Ovary (tissue), 9 donors: ENCODE data around the gene PRSS3. TPM values are rescaled to one million over a fixed set of nuclear protein-coding genes. Genes with fewer than 3 reads are reported as not detected.
"Not testable (repeated sequence)": the region's sequence is repeated elsewhere in the genome, so short reads cannot be mapped to it uniquely, and the experiment has no call there.

Experiments used
- DNase-seq, 5 donors: peaks; one replicate each; pipeline ENCODE4 v3.0.0-alpha.2; 2019 to 2020
- H3K27ac ChIP-seq, 2 donors: fragments of 200-600 bp; one replicate each; pipeline versions ENCODE4 v1.5.1 to v1.8.0; 2019 to 2022
- H3K27me3 ChIP-seq: fragments of 200-600 bp; one replicate; pipeline ENCODE4 v1.8.0; 2022
- H3K36me3 ChIP-seq: fragments of 200-600 bp; sonication (generic); one replicate; pipeline ENCODE4 v1.5.1; 2019
- H3K4me1 ChIP-seq: one replicate; pipeline ENCODE4 v1.8.1; 2013; ENCODE audit warnings: mild to moderate bottlenecking, moderate library complexity; ENCODE audit not compliant: insufficient read depth
- H3K4me3 ChIP-seq: fragments of 200-600 bp; sonication (generic); one replicate; pipeline ENCODE4 v1.5.1; 2017
- H3K9me3 ChIP-seq, 2 donors: fragments of 200-600 bp in 1 of 2; sonication (generic) in 1 of 2; one replicate each; pipeline versions ENCODE4 v1.5.1 to v1.8.1; 2013 to 2019; ENCODE audit warnings: mild to moderate bottlenecking in 1 of 2, moderate library complexity in 1 of 2
- CTCF ChIP-seq, 3 donors: fragments of 450-650 bp in 2 of 3; fragments of 200-600 bp in 1 of 3; IDR thresholded peaks; one replicate each; pipeline versions ENCODE4 v1.5.1 to v1.8.0; 2016 to 2022; ENCODE audit warnings: antibody characterized with exemption in 3 of 3, mild to moderate bottlenecking in 1 of 3
- EP300 ChIP-seq: sonication (generic); formaldehyde crosslinking; IDR thresholded peaks from one replicate; pipeline ENCODE4 v1.6.1; 2017; ENCODE audit warnings: antibody characterized with exemption
- POLR2A ChIP-seq: fragments of 450-650 bp; IDR thresholded peaks from one replicate; pipeline ENCODE4 v1.6.1; 2017; ENCODE audit warnings: antibody characterized with exemption, mild to moderate bottlenecking, moderate library complexity
- WGBS, 3 donors: extraction: QIAGEN DNeasy Blood & Tissue Kit in 1 of 3; methylation state at CpG; one replicate each; pipeline versions ENCODE4 v1.1.5 to v1.1.7; 2013 to 2017; 5-methylcytosine and 5-hydroxymethylcytosine counted together
- intact Hi-C, 4 donors: fragments of 100-400 bp; cut with DNase I; formaldehyde crosslinking; loops; one replicate each; pipeline versions ENCODE4 v1.11.0 to v1.15.1; 2022 to 2023
- polyA plus RNA-seq, 2 donors: library from polyadenylated mRNA; stranded (reverse); fragments of 200-250 nt in 1 of 2; fragments of 350-450 nt in 1 of 2; fragmentation: Illumina TruSeq in 1 of 2; extraction: RNeasy Lipid Tissue Mini Kit (QIAGEN cat#74804) in 1 of 2; gene quantifications; one replicate each; pipeline ENCODE4 v1.2.3, GENCODE V29; 2013 to 2014
- total RNA-seq, 7 donors: library from RNA; depleted of rRNA in 2 of 7; stranded (reverse); fragments of >200 nt in 2 of 7; fragmentation: NEBNext Ultra II Directional in 3 of 7; extraction: Animal tissue kit (Norgen Biotek cat#: 25700) in 3 of 7; gene quantifications; one replicate each; pipeline versions ENCODE4 v1.1.0 to v1.2.4, GENCODE V29; 2016 to 2023
- donor health status: DM: no; HTN: no; CAD: no; lungs with moderate emphysema.
- donor health status: DM: no; HTN: no; CAD: no.
- donor health status: Bipolar disorder and iron deficiency.
- donor health status: DM: yes; HTN: yes; CAD: no.
- donor health status: DM: no; HTN: no; CAD: no.
- donor health status: DM: yes; HTN: yes; CAD: no.

Gene PRSS3
- total and polyA plus RNA-seq, 9 donors = 1.4 to 2.0 TPM; not detected in 7

GRCh38 chr9:33751536-33752129, 43.7 kb upstream of the PRSS3 start:
- peaks cover 2% of the 10 kb centered on the region for H3K4me1 ChIP-seq
- H3K27ac ChIP-seq = no peak overlapping the region
- H3K27me3 ChIP-seq = no peaks in the 10 kb centered on the region
- WGBS, 3 donors = 35 to 52% (median 49%) methylated on average over 12 of the region's 12 CpGs
- no peak for TF ChIP-seq CTCF (IDR thresholded peaks at IDR 0.05)
- TF ChIP-seq POLR2A = no peak
- TF ChIP-seq EP300 = no peak
- intact Hi-C loops = no loop called here
- no peaks in the 10 kb centered on the region for H3K9me3 ChIP-seq
- H3K36me3 ChIP-seq = no peaks in the 10 kb centered on the region
- no peak for DNase-seq
- no peak overlapping the region for H3K4me3 ChIP-seq

- intact Hi-C loops = no loop called here
- H3K36me3 ChIP-seq = no peaks in the 10 kb centered on the region
- H3K27ac ChIP-seq = no peak overlapping the region
- no peaks in the 10 kb centered on the region for H3K9me3 ChIP-seq
- H3K27me3 ChIP-seq = no peaks in the 10 kb centered on the region
- no peak for TF ChIP-seq POLR2A
- no peak for TF ChIP-seq CTCF (IDR thresholded peaks at IDR 0.05)
- no peak for TF ChIP-seq EP300
- no peak for DNase-seq
- H3K4me1 ChIP-seq = peaks cover 2% of the 10 kb centered on the region
- WGBS, 3 donors = 80 to 86% (median 83%) methylated on average over 4 of the region's 4 CpGs
- H3K4me3 ChIP-seq = no peak overlapping the region
Measured at GRCh38 chr9:33752130-33752637, 43.2 kb upstream of the PRSS3 start.

- H3K9me3 ChIP-seq, DNase-seq, H3K27ac ChIP-seq, H3K4me3 ChIP-seq, H3K36me3 ChIP-seq, H3K27me3 ChIP-seq, H3K4me1 ChIP-seq, intact Hi-C loops: not testable (repeated sequence)
- 69 to 80% (median 72%) methylated on average over 5 of the region's 5 CpGs for WGBS, 3 donors
Measured at GRCh38 chr9:33752789-33753188, 42.6 kb upstream of the PRSS3 start.

GRCh38 chr9:33759648-33760047, 35.7 kb upstream of the PRSS3 start:
- H3K9me3 ChIP-seq, H3K4me1 ChIP-seq, H3K36me3 ChIP-seq, H3K27ac ChIP-seq, H3K27me3 ChIP-seq, intact Hi-C loops, DNase-seq, H3K4me3 ChIP-seq: not testable (repeated sequence)
- WGBS, 3 donors = 72 to 86% (median 84%) methylated on average over 2 of the region's 2 CpGs

GRCh38 chr9:33762343-33762742, 33.0 kb upstream of the PRSS3 start:
- no peak for DNase-seq
- intact Hi-C loops = no loop called here
- no peaks in the 10 kb centered on the region for H3K9me3 ChIP-seq
- no peak overlapping the region for H3K27ac ChIP-seq
- no peak overlapping the region for H3K4me3 ChIP-seq
- 84 to 89% (median 84%) methylated on average over 6 of the region's 6 CpGs for WGBS, 3 donors
- no peaks in the 10 kb centered on the region for H3K4me1 ChIP-seq
- H3K36me3 ChIP-seq = no peaks in the 10 kb centered on the region
- H3K27me3 ChIP-seq = no peaks in the 10 kb centered on the region
- TF ChIP-seq CTCF (IDR thresholded peaks at IDR 0.05) (no peak), EP300 (no peak), POLR2A (no peak)

- H3K36me3 ChIP-seq, H3K27me3 ChIP-seq, H3K4me3 ChIP-seq, H3K4me1 ChIP-seq, DNase-seq, H3K9me3 ChIP-seq, H3K27ac ChIP-seq, intact Hi-C loops: not testable (repeated sequence)
- WGBS, 3 donors = 27 to 44% (median 29%) methylated on average over 1 of the region's 1 CpG
Measured at GRCh38 chr9:33763709-33764108, 31.7 kb upstream of the PRSS3 start.
